A673 (cell line): ENCODE measurements around the gene FLT3.

Experiments used
- CTCF ChIP-seq: fragments of 300-800, 200-600 bp; sonication (generic); conservative IDR thresholded peaks from 2 replicates; pipeline ENCODE4 v1.5.1; 2017; ENCODE audit warnings: low read depth, mild to moderate bottlenecking, antibody characterized with exemption, low read length, moderate library complexity, mixed read lengths
- EZH2 ChIP-seq: fragments of 200-600 bp; sonication (generic); IDR thresholded peaks from 2 replicates; pipeline ENCODE4 v1.6.1; 2017; ENCODE audit warnings: borderline replicate concordance, low read depth, mild to moderate bottlenecking, mixed read lengths, antibody characterized with exemption, low read length; ENCODE audit not compliant: poor library complexity, severe bottlenecking

DNA sequence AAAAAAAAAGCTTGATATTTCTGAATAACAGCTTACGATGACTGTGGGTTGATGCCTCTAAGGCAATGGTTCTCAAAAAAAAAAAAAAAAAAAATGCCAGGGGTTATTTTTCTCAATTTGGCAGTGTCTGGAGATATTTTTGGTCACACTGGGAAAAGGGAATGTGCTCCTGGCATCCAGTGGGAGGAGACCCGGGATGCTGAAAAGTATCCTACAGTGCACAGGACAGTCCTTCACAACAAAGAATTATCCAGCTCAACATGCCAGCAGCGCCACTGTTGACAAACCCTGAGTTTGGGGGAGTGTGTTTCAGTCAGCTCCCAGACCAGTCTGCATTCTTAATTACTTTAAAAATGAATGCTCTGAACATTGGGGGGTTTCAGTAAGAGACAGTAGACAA is 54.5 kb downstream of the FLT3 start:
- no peak for TF ChIP-seq CTCF
- no peak for TF ChIP-seq EZH2
